Measurements from ENCODE around the gene CCBE1.
"Not testable (repeated sequence)": the region's sequence is repeated elsewhere in the genome, so short reads cannot be mapped to it uniquely, and the experiment has no call there.

Gene CCBE1

DNA sequence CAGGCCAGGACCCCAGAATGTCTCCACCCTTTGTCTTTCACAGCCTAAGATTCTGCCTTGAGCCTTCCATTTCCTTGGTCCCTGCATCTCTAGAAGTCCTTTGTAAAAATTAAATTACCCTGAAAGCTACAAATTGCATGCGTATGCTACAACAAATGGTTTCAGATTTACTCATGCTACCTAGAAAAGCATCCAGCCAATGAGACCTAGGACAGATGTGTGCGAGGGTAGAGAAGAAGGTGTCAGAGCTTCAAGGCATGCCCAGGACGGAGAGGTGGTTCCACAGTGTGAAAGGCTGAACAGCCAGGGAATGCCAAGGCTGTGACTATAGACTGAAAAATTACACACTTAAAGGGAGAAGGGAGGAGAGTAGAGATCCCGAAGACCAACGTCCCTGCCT, 40.2 kb downstream of the CCBE1 start:
- no peak for DNase-seq

GRCh38 chr18:59656373-59656887, 40.8 kb downstream of the CCBE1 start:
- DNase-seq: no peak

- no peak for DNase-seq
These were observed 41.5 kb downstream of the CCBE1 start for GRCh38 chr18:59655676-59656075.

DNA sequence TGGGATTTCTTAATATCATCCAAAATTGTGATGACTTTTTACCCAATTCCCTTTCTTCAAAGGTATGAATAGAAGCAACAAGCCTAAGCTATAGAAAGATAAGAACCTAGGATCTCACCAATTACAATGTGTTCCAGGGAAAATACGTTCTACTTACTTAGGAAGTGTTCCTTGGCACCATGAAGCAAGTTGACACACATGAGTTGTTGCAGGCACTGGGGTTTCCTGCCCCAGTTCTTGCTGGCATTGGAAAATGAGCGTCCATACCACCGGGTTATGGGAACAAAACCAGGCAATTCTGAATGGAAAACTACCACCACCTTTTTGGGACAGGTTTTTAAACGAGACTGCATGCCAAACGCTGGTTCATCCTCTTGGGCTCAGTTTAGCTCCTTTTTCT, 46.2 kb downstream of the CCBE1 start:
- no peak for DNase-seq

DNA sequence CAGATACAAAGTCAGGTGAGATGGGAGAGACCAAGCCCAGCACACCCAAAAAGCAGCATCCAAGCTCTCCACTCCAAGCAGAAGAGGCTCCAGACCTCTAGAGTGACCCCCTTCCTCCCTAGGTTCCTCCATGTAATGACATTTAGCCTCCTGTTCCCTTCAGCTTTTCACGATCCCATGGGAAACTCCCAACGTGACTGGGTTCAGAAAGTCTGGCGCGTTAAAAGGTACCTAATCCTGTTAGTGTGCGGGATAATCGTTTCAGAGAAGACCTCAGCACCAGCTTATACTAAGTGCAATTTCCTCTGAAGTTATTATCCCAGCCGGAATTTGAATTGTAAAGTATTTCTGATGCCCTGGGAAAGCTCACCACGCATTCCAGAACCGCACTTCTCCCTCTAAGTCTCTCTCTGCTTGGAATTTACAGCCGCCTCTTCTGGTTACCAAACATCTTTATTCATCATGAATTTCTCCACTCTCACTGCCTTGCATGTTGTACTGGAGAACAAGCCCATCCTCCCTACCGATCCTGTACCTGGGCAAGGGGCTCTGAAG, 46.9 kb downstream of the CCBE1 start:
- no peak for DNase-seq

- no peak for DNase-seq
These were observed 47.6 kb downstream of the CCBE1 start for GRCh38 chr18:59649591-59649990.

DNA sequence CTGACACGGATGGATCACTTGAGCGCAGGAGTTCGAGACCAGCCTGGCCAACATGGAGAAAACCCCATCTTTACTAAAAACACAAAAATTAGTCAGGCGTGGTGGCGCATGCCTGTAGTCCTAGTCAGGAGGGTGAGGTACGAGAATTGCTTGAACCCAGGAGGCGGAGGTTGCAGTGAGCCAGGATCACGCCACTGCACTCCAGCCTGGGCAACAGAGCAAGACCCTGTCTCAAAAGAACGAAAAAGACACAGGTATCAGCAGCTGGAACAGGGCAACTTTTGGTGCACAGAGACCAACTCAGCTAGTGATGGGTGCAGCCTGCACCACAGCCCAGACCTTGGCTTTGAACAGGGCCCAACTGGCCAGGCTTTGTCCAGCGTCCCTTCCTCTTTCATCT, 48.8 kb downstream of the CCBE1 start:
- not testable (repeated sequence) for DNase-seq

- DNase-seq: no peak
These were observed 50.3 kb downstream of the CCBE1 start for GRCh38 chr18:59646963-59647307.

GRCh38 chr18:59646228-59646962, 50.8 kb downstream of the CCBE1 start:
- no peak for DNase-seq

- no peak for DNase-seq
These were observed 53.5 kb downstream of the CCBE1 start for GRCh38 chr18:59643740-59644139.

DNA sequence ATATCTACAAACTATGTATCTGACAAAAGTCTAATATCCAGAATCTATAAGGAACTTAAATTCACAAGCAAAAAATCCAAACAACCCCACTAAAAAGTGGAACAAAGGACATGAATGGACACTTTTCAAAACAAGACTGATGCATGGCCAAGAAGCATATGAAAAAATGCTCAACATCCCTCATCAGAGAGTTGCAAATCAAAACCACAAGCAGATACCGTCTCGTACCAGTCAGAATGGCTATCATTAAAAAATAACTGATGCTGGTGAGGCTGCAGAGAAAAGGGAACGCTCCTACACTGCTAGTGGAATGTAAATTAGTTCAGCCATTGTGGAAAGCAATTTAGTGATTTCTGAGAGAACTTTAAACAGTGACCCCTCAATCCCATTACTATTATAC, 56.5 kb downstream of the CCBE1 start:
- DNase-seq: no peak

- DNase-seq: no peak
These were observed 57.4 kb downstream of the CCBE1 start for GRCh38 chr18:59639821-59640220.

DNA sequence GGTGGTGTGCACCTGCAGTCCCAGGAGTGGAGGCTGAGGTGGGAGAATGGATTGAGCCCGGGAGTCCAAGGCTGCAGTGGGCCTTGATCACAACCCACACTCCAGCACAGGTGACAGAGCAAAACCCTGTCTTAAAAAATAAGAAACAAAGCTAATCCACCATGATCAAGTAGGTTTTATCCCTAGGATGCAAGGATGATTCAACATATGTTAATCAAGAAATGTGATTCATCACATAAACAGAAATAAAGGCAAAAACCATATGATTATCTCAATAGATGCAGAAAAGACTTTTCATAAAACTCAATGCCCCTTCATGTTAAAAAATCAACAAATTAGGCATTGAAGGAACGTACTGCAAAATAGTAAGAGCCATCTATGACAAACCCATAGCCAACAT, 58.1 kb downstream of the CCBE1 start:
- DNase-seq: no peak

DNA sequence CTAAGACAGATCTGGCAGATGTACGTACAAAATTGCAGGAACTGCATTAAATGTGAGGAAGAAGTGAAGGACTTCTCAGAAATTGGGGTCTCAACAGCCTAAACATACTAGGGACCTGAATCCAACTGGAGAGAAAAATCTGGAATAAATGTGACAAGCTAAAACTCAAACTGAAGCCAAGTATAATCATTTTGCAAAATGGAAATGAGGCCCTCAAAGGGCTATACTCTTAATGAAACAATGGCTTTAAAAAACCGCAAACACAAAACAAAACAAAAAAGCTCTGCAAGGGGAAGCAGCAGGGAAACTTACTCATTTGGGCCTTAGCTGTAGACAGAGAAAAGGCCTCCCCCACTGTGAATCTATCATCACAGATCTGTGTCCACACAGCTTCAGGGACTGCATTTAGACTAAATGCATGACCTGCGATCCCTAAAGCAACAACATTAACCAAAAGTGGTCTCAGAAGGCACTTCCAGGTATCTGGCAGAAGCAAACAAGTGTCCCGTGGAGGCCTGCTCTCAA, 63.2 kb downstream of the CCBE1 start:
- DNase-seq: no peak

DNA sequence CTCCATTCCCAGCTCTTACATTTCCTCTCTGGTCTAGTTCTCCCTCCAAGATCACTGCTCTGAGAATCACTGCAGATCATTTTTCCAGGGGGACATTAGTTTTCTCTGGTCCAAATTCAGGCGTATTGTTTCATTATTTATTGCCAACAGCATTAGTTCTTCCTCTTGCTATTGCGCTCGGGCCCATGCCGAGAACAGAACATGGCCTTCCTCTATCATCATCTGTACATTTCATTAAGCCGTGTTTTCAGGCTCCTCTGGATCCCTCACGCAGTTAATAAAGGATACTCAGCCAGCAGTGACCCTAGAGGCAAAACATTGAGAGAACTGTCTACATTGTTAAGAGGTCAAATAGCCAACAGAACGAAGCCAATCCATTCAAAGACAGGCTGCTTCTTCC, 63.9 kb downstream of the CCBE1 start:
- DNase-seq: no peak

GRCh38 chr18:59631583-59632181, 65.5 kb downstream of the CCBE1 start:
- peak in 1 of 56 donors; percentile 2 for DNase-seq

DNA sequence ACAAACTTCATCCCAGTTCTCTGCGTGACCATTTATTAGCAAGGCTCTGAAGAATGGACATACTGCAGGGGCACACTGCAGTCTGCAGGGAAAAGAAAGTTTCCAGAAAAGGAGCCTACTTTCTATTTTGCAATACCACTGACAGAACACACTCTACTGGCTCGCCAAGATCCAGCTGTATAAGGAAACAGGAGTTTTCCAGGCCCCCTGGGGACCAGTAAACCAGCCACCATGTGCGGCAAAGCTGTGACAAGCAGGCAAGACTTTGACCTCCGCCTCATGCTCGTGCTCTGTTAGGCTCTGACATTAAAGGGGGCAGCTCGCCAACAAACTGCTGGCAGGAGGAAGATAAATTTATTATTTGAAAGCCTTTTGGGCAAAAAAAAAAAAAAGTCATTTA, 67.3 kb downstream of the CCBE1 start:
- DNase-seq: no peak

- no peak for DNase-seq
These were observed 68.2 kb downstream of the CCBE1 start for GRCh38 chr18:59628995-59629394.

GRCh38 chr18:59627414-59627813, 69.8 kb downstream of the CCBE1 start:
- DNase-seq: no peak

- no peak for DNase-seq
These were observed 72.9 kb downstream of the CCBE1 start for GRCh38 chr18:59624369-59624765.

- DNase-seq: no peak
These were observed 73.5 kb downstream of the CCBE1 start for GRCh38 chr18:59623456-59624368.

DNA sequence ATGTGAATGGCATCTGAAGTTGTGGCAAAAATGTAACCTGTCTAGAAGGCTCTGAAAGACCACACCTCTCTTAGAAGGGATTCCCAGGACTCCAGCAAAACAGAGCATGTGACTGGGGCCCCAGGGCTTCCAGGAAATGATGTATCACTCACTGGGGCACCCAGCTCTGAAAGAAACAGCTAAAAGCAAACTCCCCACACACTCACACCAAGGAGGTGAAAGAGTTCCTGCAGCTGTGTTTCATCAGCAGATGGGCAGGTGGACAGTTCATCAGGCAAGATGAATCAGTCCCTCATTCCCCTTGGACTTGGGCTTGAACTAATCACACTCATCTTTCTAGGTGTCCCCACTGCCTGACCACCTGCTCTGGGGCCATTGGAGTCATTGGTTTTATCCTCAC, 76.2 kb downstream of the CCBE1 start:
- DNase-seq: no peak

All from amygdala (tissue), 56 donors.